GM21619 (cell line): ENCODE measurements around the gene ATP2C1.
"Not testable (repeated sequence)": the region's sequence is repeated elsewhere in the genome, so short reads cannot be mapped to it uniquely, and the experiment has no call there.

Experiments
- ATAC-seq: cut with Tn5 transposase; IDR thresholded peaks from one replicate; pipeline ENCODE4 v1.9.1; 2021; ENCODE audit not compliant: unreplicated experiment

Gene ATP2C1, protein sequence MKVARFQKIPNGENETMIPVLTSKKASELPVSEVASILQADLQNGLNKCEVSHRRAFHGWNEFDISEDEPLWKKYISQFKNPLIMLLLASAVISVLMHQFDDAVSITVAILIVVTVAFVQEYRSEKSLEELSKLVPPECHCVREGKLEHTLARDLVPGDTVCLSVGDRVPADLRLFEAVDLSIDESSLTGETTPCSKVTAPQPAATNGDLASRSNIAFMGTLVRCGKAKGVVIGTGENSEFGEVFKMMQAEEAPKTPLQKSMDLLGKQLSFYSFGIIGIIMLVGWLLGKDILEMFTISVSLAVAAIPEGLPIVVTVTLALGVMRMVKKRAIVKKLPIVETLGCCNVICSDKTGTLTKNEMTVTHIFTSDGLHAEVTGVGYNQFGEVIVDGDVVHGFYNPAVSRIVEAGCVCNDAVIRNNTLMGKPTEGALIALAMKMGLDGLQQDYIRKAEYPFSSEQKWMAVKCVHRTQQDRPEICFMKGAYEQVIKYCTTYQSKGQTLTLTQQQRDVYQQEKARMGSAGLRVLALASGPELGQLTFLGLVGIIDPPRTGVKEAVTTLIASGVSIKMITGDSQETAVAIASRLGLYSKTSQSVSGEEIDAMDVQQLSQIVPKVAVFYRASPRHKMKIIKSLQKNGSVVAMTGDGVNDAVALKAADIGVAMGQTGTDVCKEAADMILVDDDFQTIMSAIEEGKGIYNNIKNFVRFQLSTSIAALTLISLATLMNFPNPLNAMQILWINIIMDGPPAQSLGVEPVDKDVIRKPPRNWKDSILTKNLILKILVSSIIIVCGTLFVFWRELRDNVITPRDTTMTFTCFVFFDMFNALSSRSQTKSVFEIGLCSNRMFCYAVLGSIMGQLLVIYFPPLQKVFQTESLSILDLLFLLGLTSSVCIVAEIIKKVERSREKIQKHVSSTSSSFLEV

DNA sequence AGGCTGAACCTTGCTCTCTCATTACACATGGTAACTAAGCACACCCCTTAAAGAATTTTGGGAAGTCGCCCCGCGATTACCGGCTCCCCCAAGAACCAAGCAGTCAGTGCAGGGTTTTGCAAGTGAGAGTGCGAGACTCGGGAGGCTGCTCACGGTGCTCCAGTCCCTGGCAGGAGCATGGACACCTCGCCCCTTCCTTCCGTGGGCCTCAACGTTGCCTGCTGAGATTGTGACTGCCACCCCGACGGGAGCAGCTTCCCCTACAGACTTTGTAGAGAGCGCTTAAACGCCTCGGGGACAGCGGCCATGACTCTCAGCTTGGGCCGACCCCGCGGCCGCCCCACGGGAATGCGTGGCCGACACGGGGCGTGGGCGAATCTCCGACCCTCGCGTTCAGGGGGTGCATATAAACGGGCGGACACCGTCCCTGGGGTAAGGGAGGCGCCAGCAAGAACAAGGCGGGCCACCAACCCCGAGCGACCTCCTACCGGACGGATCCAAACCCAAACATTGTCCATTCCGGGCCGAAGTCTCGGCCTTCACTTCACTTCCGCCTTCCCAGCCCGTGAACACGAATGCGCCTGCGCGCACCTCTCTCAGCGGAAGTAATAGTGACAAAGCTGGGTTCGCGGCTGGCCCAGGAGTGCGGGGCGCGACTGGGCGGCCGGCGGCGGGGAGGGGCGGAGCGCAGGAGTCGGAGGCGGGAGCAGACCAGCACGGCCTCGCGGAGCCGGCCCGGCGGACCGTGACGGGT lies at the start of gene ATP2C1:
Gene ATP2C1, plus strand, starts transcription at position 709 of the 754 bp plus-strand sequence. CDS start 686 bp downstream, outside the sequence.
- ATAC-seq, result peak; percentile 90

DNA sequence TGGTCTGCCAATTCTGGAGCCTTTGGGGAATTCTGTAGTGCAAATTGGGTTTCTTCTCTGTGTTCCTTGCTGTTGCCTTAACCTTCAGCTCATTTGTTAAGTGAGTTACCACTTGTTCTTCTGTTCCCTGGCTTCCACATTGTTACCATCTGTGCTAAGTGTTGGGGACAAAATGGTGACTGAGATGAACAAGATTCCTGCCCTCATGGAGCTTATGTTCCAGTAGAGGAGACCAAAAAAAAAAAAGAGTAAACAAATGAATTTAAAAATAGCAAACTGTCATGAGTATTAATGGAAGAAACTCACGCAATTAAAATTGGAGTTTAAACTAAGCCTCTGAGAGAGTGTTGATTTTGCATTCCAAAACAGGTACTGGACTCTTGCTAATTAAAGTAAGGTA lies 49.4 kb upstream of the ATP2C1 start:
- ATAC-seq, result no peak

DNA sequence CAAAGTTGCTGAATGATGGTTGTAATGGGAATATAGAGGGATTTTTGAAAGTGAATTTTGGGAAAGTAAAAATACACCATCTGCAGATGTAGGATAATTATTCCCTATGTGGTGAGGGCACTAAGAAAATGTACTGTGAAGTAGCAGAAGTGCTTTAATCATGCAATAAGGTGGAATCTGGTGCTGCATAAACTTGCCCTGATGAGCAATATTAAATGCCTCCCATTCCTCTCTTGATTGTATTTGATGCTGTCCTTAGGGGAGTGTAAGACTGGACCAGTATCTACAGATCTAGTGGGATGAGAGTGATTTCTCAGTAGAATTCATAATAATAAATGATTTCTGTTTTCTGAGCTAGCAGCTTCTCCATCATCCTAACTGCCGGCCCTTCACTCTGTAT lies 47.7 kb upstream of the ATP2C1 start:
- no peak for ATAC-seq

DNA sequence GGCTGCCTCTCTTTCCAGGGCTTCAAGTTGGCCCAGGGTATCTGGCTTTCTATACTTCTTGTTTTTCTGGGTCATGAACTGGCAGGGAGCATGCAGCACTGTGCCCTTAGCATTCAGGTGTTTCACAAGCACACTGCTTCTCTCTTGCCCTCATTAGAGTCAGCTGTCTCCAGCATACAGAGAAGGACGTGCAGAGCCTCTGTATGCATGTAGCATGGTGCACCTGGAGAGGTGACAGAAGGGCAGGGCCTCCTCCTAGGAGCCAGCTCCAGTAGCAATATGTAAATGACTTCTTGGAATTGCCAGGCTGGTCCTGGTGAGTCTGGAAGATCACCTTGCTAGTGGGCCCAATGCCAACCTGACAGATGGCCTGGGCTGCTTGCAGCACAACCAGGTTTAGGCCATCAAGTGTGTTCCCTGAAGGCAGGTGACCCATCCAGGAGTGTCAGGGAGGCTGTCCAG lies 44.8 kb upstream of the ATP2C1 start:
- ATAC-seq, result no peak

DNA sequence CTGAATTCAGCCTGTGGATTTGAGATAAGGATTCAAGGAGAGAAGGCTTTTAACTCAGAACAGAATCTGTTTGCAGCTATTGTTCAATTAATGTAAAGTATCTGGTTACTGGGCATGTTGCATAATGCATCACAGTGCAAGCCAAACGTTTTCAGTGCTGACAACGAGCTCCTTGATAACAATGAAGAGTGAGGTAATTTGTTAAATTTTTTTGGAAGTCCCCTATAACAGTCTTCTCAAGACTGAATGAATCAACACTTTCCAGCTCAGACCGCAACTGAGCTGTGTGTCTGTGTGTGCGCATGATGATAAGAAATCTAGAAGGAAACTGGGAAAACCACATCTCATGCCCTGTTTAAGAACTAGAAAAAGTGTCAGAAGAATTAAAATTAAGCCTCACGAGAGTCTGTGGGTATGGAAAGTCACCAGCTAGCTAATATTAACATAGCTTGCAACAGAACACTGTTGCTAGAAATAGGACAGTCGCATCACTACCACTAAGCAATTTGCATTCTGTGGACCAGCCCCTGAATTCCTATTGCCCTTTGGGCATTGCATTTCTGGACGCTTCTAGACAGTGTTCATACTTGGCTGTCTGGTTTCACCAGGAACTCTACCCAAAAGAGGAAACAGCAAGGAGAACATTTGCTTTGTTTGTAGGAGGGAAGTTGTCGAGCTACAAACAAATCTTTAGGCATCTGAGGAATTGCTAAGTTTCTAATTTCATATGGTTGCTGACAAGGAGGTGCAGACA lies 43.7 kb upstream of the ATP2C1 start:
- ATAC-seq, result peak; percentile 69

DNA sequence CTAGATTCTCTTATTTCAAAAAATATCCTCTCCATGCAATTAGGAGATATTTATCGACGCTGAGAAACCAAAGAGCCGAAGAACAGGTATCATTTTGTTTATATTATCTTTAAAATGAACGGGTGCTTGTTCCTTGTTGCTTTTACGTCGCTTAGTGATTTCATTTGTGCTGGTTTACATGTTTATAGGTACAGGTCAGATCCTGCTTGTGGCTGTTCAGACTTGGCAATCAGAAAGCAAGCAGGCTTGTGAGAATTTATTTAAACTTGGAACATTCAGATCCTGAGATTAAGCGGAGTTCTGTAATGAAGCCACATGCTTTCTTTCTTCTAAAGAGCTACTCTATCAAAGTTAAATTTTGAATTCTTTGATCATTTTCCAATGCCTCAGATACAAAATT lies 43.0 kb upstream of the ATP2C1 start:
- no peak for ATAC-seq

DNA sequence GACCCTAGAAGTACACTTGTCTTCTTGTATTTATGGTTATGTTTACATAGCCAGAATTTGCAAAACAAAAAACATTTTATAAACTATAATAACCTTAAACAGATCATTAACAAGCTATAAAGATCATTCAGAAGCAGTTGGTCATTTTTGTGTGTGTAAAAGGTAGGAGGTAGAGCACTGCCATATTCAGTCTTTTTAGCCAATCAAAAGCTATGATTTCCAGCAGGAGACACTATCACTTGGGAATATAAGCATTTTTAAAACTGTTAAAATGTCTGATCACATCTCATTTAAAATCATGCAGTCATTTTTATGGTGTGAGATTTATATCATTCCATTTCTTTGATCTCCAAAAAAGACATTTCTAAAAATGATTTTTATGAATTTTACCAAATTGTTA lies 42.6 kb upstream of the ATP2C1 start:
- no peak for ATAC-seq

DNA sequence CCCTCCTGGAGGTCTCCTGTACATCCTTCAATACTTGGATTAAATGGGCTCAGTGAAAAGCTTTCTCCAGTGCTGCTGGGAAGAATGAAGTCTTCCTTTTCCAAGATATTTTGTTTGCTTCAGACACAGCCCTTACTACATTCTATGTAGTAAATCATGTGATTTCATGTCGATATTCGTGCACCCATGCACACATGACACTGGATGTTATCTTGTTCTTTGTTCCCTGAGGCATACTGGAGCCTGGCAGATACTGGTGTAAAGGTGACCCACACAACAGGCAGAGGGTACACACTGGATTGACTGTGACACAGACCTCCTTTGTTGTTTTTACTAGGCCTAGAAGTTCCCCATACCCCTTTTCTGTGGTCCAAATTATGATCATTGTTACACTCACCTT lies 40.3 kb upstream of the ATP2C1 start:
- ATAC-seq, result no peak

DNA sequence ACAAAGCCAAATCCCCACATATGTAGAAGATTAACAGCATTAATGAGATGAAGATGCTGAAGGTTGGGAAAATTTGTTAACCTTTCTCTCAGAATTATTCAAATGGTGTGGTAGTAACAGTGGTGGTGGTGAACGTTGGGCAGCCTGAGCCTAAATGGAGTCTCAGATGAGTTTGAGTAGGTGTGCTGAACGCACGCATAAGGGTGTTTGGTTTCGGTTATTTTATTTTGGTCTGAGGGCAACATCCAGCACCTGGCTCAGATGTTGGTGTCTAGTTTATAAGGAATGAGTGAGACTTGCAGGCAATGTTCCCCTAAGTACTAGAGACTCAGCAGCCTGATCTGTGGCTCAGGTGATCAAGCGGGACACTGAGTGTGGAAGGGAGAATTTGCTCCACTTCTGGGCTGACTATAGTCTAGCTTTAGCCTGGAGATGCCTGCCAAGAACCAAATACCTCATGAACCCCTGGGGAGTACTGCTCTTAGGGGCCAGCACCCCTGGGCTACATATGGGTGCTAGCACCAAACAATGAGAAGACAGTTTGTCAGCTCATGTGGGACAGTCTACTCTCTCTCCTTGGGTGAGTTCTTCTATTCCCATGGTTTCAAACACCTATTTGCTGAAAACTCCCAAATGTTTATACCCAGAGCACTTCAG lies 39.5 kb upstream of the ATP2C1 start:
- peak; percentile 37 for ATAC-seq

DNA sequence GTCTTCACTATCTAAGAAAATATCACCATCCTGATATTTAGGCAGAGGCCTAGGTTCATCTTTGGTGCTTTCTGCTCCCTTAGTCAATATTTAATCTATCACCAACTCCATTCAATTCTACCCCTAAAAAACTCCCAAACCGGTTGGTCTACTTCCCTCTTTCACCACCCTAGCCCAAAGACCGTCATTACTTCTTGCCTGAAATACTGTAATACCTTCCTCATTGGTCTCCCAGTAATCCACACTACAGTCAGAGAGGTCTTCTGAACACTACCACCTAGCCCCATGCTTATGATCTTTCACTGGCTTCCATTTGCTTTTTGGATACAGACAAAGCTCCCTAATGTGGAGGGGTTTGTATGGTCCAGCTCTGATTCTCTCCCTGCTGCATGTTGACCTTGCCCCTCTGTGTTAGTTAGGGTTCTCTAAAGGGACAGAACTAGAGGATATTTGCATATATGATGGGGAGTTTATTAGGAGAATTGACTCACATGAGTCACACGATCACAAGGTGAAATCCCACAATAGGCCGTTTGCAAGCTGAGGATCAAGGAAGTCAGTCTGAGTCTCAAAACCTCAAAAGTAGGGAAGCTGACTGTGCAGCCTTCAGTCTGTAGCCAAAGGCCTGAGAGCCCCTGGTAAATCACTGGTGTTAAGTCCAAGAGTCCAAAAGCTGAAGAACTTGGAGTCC lies 36.4 kb upstream of the ATP2C1 start:
- no peak for ATAC-seq

DNA sequence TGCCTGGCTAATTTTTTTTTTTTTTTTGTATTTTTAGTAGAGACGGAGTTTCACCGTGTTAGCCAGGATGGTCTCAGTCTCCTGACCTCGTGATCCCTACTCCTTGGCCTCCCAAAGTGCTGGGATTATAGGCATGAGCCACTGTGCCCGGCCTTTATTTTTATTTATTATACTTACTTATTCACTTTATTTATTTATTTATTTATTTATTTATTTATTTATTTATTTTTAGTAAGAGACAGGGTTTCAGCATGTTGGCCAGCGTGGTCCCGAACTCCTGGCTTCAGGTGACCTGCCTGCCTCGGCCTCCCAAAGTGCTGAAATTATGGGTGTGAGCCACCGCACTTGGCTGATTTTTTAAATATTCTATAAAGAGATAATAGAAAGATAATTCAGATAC lies 31.8 kb upstream of the ATP2C1 start:
- ATAC-seq, result not testable (repeated sequence)

DNA sequence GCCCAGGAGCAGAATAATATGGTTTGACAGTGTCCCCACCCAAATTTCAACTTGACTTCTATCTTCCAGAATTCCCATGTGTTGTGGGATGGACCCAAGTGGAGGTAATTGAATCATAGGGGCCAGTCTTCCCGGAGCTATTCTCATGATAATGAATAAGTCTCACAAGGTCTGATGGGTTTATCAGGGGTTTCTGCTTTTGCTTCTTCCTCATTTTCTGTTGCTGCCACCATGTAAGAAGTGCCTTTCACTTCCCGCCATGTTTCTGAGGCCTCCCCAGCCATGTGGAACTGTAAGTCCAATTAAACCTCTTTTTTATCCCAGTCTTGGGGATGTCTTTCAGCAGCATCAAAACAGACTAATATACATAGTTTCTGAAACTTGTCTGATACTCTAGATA lies 28.4 kb upstream of the ATP2C1 start:
- no peak for ATAC-seq

DNA sequence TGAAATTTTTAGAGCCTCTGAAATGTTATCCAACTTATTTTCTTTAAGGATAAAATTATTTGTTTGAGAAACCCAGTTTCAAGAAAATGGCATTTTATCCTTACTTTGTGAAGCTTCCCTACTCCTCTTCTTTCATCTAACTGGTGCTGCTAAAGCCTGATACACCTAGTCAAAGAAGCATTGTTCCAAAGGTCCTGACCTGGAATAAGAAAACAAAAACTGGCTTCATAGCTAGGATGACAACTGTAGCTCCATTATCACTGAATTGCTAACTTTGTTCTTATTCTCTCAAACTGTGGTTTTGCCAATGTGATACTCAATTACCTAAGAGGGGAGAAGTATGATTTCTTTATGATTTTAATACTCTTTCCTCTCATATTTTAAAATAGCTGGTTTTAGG lies 27.6 kb upstream of the ATP2C1 start:
- no peak for ATAC-seq

DNA sequence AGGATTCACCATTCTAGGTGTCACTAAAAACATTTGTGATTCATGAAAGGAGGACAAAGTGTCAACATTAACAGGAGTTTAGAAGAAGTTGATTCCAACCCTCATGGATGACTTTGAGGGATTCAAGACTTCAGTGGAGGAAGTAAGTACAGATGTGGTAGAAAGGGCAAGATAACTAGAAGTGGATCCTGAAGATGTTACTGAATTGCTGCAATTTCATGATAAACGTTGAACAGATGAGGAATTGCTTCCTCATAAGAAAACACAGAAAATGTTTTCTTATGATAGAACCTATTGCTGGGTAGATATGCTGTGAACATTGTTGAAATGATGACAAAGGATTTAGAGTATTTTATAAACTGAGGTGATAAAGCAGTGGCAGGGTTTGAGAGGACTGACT lies 23.5 kb upstream of the ATP2C1 start:
- ATAC-seq, result no peak

DNA sequence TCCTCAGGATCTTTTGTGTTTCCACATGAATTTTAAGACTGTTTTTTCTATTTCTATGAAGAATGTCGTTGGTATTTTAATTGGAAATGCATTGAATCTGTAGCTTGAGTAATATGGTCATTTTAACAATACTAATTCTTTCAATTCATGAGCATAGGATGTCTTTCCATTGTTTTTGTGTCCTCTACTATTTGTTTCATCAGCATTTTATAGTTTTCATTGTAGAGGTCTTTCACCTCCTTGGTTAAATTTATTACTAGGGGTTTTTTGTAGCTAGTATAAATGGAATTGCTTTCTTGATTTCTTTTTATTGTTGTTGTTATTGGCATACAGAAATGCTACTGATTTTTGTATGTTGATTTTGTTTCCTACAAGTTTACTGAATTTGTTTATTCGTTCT lies 17.3 kb upstream of the ATP2C1 start:
- no peak for ATAC-seq

DNA sequence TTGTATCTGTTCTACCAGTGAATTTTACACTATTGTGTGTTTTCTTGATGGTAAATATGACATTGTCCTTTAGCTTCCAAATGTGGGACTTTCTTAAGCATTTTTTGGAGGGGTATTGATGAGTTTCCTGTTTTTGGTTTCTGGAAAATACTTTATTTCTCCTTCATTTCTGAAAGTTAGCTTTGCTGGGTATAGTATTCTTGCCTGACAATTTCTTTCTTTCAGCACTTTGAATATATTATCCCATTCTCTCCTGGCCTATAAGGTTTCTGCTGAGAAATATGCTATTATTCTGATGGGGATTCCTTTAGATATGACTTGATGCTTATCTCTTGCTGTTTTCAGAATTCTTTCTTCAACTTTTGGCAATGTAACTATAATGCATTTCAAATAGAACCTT lies 15.4 kb upstream of the ATP2C1 start:
- ATAC-seq, result no peak

DNA sequence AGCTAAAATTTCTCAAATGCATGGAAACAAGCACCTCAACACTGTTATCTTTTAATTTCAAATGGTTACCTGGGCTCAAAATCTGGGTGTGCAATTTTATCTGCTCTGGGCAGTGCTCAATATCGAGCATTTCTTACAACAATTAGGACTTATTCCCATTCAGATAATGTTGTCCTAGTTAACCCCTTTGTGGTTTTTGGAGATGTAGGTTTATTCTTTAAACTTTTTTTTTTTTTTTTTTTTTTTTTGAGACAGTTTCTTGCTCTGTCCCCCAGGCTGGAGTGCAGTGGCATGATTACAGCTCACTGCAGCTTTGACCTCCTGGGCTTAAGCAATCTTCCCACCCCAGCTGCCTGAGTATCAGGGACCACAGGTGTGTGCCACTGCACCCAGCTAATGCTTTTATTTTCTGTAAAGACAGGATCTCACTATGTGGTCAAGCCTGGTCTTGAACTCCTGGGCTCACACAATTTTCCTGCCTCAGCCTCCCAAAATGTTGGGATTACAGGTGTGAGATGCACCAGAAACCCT lies 4.4 kb upstream of the ATP2C1 start:
- ATAC-seq, result no peak

DNA sequence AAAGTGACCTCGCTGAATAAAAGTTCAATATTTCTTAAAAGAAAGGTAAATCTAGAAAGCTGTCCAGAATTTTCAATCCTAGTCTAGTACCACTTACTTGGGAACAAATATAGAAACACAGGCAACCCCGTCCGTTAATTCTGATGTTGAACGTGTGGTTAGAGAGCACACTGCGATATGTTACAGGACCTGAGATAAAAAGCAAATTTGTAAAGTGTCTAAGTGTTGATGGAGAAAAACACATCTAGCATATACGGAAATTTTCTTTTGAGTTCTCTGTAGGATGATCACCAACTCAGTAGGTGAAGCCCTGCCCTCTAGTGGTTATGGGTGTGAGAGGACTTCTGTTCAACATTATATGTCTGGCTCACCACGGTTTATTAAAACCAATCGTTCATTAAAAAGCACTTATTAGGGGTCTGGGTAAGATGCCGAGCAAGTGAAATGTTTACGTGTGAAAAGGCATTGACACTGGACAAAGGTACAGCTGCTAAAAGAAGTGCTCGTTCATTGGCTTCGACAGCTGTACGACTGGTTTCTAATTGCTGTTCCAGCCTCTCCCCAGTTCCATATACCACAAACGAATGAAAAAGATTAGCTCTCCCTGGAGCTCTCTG lies 1.0 kb upstream of the ATP2C1 start:
- ATAC-seq, result peak; percentile 31
